COR-L47 (cell line): ENCODE data around the gene FAM168B.
A peak's percentile ranks its signal among the peaks of the same experiment; 100 is the strongest.

Experiments
- DNase-seq: peaks from one replicate; lab custom pipeline; 2025; lab: John Stamatoyannopoulos, UW

The FAM168B gene

DNA sequence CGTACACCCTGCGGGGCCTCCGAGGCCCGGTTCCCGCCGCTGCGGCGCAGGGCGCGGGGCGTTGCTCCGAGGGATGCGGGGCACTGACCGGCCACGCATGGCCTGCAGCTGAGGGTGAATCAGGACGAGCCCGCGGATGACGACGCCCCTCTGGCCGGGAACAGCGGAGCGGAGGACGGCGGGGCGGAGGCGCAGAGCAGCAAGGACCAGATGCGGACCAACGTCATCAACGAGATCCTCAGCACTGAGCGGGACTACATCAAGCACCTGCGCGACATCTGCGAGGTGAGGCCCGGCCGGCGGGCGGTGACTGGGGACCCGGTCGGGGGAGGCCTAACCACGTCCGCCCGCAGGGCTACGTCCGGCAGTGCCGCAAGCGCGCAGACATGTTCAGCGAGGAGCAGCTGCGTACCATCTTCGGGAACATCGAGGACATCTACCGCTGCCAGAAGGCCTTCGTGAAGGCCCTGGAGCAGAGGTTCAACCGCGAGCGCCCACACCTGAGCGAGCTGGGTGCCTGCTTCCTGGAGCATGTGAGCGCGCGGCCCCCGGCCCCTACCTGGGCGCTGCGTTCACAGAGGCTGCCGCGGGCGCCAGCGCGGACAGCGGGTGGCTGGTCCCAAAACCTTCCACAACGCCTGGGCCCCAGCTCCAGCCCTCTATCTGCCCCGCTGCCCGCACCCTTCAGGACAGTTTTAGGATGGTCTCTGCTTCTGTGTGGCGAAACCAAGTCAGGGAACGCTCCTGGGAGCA is 53.2 kb downstream of the FAM168B start:
- DNase-seq = no peak

DNA sequence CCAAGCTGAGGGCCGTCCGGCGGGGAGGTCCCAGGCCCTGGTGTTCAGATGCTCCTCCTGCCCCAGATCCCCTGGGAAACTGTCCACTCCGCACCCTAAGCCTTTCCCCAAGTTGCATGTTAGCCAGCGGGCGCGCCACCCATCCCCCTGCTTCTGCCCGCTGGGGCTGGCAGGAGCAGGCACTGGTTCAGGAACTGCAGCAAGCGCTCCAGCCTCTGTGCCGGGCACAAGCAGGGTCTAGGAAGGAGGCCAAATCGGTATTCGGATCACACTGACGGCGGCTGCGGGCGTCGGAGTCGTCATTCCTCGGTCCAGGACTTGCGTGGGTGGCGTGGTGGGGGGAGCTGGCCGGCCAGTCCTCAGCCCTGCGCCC is 53.7 kb downstream of the FAM168B start:
- DNase-seq = no peak

DNA sequence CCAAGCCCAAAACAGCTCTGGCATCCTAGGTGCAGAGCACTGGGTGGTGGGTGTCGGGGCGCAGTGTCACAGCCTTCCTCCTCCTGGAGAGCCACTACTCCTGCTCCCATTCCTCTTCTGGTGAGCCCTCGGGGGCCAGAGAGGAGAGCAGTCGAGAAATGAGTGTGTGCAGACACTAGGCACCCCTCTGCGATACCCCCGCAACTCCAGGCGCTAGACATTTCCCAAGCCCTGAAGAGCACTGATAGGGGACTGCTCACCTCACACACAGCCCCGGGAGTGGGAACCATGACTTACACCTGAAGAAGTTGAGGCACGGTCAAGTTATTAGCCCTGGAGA is 54.2 kb downstream of the FAM168B start:
- DNase-seq = no peak

DNA sequence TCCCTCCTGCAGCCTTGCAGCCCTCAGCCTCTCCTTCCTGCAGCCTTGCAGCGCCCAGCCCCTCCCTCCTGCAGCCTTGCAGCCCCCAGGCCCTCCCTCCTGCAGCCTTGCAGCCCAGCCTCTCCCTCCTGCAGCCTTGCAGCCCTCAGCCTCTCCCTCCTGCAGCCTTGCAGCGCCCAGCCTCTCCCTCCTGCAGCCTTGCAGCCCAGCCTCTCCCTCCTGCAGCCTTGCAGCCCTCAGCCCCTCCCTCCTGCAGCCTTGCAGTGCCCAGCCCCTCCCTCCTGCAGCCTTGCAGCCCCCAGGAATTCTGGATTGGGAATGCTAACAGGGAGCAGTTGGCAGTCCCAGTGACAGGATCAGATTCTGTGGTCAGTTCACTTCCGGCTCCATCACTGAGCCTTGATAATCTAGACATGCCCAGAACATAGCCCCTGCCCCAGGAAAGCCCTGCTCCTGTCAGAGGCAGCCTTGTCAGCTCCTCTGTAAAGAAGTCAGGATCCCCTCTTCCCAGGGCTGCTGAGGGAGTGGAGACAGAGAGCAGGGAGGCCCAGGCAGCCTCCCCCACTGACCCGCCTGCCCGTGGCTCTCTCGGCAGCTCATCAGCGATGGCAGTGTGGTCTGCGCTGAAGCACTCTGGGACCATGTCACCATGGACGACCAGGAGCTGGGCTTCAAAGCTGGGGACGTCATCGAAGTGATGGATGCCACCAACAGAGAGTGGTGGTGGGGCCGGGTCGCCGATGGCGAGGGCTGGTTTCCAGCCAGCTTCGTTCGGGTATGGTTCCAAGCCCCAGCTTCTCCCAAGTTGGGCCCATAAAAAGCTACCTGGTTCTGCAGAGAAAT is 54.8 kb downstream of the FAM168B start:
- no peak for DNase-seq

DNA sequence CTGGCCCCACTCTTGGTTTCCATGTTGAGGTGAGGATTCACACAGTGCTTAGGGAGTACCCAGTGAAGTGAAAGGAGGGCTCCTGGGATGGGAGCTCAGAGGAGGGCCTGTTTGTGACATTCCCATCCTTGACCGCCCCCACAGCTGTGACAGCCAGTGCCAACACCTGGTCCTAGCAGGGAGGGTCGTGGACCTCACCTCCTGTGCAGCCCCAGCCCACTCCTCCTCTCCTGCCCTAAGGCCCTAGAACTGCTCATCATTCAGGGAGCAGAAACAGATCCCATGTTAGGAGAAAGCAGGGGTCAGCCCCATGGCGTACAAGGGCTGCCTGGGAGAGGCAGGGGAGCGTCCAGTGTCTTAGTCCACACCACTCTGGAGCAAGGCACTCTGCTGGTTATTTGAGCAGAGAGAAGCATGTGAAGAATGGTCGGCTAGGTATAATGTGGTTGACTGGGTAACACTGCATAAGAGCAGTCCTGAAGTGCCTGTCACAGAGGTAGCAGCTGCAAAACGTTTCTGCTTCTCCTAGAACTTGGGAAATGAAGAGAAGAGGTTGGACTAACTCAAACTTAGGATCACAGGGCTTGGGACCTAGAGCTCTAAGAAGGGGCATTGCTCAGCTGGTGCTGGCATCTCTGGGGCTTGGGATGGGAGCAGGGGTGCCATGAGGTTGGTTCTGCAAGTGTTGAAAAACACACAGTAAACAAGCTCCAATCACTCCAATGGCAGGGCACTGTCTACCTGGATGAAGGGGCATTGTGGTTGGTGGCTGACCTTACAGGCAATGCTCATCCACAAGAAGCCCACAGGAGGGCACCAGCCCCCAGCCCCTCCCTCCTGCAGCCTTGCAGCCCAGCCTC is 55.6 kb downstream of the FAM168B start:
- no peak for DNase-seq

DNA sequence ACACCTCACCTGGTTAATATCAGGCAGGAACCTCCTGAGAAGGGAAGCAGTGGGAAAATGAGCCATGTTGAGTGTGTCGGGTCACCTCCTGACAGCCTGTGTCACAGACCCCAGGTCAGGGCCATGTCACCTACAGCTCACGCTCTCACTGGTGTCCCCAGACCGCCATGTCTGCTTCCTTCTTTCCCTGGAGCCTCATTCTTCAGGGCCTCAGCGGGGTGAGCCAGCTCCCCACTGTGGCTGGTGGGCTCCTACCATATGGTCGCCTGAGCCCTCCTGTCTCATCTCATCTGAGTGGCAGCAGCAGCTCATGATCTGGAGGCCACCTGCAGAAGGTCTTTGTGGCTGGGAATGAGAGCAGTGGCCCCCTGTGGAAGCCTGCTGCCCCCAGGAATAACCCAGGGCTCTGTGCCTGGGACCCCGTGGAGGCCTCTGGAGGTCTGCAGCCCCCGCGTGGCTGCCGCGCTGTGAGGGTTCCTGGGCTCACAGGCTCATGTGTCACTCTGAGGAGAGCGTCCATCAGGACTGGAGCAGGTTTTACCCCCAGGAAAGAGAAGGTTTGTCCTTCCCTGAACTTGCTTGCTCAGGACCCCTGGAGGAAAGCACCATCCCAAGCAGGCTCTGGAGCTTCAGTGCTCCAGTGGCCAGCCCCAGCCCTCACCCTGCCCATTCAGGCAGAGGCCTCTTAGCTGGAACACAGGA is 56.4 kb downstream of the FAM168B start:
- no peak for DNase-seq

DNA sequence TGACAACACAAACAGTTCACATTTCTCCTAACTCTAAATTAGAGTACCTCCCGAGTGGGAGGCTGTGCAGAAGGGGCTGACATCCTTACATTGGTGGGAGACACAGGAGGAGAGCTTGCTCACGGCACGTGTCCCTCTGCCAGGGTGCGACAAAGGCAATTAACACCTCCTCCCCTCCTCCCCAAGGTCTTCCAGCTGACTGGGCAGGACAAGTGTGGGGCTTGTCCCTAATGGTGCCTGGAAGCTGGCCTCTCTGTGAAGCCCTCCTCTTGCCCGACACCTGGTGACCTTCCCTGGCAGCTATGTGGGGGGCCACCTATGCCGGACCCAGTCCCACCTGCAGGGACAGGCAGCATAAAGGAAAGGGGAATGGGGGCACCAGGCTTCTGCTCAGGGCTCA is 57.0 kb downstream of the FAM168B start:
- no peak for DNase-seq

DNA sequence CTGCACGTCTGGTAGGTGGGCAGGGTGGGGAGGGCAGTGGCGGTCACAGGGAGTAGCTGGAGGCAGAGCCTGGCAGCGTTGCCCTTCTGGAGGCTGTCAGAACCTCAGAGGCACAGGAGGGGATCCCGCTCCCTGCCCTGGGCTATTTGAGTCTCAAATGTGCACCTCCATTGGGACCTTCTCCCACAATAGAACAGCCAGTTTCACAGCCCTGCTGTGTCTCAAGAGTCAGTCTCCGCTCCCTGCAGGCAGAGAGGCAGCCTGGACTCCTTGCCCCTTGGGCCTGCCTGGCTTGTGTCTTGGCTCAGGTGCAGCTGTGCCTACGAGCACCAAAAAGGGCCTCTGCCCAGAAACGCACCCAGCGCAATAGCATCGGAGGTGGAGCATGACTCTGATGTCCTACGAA is 57.4 kb downstream of the FAM168B start:
- DNase-seq = no peak

DNA sequence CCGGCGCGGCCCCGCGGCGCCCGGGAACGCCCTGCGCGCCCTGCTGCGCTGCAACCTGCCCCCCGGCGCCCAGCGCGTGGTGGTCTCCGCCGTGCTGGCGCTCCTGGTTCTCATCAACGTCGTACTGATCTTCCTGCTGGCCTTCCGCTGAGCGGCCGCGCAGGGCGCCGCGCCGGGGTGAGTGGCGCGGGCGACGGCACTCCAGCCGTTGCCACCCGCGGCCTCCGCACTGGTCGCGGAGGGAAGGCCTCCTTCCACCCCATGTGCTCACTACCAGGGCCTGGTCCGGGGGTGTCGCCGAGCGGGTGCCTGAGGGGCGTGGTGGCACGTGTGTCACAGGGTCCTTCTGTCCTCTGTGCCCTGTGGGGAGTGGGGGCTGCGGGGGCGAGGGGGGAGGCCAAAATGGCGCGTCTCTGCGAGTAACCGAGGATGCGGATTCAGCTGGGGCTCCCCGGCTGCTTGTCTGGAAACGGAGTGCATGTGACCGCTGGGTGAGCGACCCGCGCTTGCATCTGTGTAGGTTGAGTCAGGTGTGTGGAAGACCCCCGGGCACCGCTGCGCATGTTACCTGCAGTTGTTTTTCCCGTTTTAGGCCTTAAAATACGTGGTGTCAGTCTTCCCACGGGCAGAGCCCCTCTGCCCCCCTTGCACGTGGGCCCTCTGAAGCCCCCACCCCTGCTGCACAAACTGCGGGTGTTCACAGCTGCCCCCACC is 58.0 kb downstream of the FAM168B start:
- no peak for DNase-seq

DNA sequence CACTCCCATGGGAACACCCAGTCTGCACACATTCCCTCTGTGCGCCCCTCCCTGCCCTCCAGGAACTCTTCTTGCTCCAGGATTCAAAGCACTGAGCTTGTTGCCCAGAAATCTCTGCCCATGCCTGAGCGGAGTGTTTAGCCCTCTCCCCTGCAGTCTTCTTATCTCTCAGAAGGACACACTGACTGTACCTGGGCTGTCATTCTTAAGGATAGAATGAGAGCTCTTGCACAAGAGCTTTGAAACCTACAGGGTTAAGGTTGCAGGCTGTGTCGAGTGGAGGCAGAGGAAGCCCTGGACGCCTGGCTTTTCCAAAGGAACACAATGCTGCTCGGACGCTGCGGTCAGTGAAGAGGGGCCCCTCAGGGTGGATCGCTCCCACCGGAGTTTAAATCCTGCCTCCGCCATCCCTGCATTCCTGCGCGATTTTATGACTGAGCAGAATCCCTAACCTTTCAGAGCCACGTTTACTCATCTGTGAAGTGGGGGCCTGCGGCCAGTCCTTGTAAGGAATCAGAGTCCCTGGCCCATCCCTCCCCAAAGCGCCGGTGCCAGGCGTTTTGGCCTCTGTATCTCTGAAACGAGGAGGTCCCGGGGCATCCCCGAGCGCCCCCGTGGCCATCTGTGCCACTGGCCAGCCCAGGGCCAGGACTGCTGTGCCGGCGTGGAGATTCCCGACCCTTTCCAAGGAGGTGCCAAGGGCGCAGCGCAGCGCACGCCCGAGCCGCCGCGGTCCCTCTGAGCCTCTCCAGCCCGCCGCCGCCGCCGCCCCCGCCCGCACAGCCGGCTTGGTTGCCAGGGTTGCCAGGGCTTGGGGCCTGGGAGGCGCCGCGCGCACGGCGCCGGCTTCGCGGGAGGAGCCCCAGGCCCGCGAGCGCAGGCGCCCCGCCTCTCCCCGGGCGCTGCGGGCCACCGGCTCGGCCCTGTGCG is 58.9 kb downstream of the FAM168B start:
- peak; percentile 46 for DNase-seq

DNA sequence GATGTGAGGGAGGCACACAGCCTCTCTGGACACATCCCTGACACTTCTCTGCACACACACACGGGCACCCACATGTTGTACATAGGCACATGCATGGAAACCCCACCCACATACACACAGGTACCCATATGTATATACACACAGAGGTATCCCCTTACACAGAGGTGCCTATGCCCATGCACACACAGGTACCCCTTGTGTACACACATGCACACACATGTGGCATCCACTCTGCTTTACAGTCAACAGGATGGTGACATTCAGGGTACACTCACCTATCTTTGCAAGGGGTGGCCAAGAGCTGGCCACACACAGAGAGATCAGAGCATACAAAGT is 59.5 kb downstream of the FAM168B start:
- DNase-seq = no peak

DNA sequence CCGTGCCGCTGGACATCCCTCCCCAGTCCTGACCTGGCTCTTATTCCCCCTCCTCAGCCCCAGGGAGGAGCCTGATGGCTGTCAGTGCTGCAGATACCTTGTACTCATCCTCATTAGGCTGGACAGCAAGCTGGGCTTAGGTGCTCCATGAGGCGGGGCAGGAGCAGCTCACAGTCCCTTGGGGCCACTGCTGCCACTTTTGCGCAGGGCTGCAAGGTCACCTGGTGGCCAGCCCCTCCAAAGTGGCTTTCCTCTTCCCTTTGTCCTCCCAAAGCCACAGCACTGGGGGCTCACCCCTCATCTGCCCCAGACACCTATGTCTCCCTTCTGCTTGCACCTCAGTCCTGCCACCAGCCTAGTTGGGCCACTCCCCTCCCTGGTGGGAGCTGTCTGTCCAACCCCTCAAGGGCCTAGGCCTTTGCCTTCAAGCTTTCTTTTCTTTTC is 60.8 kb downstream of the FAM168B start:
- no peak for DNase-seq

DNA sequence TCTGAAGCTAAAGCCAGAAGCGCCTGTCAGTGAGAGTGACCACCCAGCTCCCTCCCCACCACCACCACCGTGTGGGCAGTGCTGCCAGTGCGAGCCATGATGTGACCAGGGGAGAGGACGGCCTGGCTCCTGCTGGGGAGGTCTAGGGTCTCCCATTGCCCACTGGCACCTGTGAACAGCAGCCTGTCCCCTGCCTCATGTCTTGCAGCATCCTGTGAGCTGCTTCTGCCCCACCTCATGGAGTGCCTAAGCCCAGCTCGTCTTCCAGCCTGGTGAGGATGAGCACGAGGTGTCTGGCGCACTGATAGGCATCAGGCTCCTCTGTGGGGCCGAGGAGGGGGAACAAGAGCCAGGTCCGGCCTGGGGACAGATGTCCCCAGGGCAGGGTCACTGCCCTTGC is 61.4 kb downstream of the FAM168B start:
- DNase-seq = no peak

DNA sequence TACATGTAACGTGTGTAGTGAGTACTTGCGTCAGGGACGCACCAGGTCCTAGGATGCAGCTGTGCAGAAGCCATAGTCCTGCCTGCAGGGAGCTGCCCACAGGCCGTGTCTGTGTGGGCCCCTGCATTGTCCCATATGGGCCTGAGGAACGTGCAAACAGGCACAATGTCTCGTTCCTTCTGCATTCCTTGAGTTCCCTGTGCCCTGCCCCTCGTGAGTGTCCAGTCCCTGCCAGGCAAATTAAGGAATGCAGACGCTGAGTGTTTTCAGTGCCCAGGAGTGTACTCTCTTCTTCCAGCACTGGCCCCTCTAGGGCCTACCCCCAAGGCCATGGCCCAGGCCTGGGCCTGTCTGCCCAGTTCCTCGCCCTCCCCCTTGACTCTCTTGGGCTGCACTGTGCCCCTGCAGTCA is 61.8 kb downstream of the FAM168B start:
- no peak for DNase-seq

DNA sequence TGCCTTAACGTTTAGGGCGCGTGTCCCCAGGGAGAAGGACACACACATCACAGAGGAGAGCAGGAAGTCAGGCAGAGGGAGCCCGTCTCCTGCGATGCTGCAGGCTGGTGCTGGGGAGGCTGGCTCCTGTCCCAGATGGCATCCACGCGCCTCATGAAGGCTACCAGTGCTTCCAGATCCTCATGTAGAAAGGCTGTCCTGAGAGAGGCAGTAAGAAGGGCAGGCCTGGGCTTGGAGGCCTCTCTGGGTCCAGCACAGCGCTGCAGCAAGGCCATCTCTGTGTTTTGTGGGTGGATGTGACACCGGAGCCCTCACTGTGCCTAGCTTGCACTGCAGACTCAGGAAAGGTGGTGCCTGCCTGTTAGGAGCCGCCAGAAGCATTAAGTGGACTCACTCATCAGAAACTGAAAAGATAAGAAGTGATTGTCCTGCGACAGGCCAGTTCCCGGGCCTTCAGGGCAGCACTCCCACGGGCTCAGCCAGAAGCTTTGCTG is 62.7 kb downstream of the FAM168B start:
- no peak for DNase-seq

DNA sequence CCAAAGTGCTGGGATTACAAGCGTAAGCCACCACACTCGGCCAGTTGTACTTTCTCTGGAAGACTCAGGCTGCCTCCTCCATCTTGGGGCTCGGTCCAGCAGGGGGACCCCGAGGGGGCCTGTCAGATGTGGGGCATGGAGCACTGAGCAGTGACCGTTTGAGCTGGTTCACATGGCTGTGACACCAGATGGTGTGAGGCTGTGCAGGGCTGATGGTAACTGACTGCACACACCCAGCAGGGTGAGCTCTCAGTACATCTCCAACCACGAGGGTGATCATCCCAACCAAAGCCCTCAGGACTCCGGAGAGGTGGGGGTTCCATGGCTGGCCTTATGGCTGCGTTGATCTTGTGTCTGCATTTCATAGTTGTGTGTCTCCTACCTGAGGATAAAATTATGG is 63.4 kb downstream of the FAM168B start:
- no peak for DNase-seq

DNA sequence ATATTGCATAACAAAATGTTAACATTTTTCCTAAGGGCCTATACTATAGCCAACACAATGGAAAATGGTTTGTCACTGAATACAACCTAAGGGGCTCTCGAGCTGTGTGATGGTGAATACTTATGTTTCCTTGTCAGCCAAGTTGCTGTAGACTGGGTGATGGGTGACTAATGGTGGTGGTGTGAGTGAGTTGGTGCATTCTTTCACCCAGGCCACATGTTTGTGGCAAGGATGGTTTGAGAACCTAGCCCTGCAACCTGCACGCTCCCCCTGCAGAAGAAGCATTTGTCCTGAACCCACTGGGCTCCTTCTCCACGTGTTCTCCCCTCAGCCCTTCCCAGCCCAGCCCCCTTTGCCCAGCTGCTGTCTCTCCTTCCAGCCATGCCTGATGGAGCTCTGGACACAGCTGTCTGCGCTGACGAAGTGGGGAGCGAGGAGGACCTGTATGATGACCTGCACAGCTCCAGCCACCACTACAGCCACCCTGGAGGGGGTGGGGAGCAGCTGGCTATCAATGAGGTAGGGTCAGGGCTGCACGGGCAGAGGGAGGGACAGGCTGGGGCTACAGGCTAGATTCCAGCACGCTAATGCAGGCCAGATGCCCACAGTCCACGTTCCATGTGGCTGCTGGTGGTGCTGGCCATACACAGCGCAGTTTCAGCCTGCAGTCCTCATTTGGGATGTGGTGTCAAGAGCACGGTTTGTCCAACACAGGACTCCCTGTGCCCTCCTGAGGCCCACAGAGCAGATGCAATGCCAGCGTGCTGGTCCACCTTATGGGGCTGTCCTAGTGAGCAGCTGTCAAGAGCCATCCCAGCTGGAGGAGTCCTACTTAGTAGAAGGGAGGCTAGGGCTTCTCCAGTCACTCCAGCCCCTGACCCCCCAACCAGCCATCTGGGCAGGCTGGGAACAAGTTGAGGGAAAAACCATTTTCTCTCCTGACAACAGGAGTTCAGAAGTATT is 65.4 kb downstream of the FAM168B start:
- no peak for DNase-seq

DNA sequence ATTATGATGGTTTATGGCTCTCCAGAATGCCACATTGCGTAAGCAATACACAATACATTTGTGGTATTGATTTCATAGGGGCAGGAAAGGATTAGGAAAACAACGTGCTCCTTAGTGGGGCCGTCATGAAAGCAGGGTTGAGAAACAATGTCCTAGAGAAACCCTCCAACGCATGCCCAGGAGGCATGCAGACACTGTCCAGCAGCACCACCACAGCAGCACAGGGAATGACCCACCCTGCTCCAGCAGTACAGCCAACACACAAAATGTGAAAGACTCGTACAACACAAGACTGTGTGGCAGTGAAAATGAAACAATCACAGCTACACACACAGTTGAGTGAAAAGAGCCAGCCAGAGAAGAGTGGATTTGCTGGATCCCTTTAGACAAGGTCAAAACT is 66.3 kb downstream of the FAM168B start:
- no peak for DNase-seq

DNA sequence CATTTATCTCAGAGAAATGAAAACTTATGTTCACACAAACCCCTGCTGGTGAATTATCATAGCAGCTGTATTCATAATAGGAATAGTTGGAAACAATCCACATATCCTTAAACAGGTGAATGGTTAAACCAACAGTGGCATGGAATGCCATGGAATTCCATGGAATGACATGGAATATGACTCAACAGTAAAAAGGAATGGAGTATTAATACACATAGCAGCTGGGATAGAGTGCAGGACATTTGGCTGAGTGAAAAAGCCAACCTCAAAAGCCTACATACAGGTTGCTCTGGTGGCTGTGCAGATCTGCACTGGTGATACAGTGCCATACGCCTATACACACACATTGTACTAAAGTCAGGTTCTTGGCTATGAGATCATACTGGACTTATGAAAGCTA is 69.5 kb downstream of the FAM168B start:
- no peak for DNase-seq
